A673 (cell line): ENCODE data around the gene CDC6. TPM values are rescaled to one million over a fixed set of nuclear protein-coding genes. Genes with fewer than 3 reads are reported as not detected.

Experiments used
- BruUV-seq: library from RNA; stranded (reverse); fragments of 400-500 nt; replicated peaks from 2 replicates; lab custom pipeline; 2021; lab: Mats Ljungman, UMichigan
- CTCF ChIA-PET: fragments of 300-600 bp; sonication (Branson Sonifier 250); formaldehyde crosslinking; loops from one replicate; lab custom pipeline; 2022; ENCODE audit warnings: antibody characterized with exemption; lab: Charles Lee
- POLR2A ChIA-PET: fragments of 300-600 bp; sonication (Branson Sonifier 250); formaldehyde crosslinking; loops from one replicate; lab custom pipeline; 2022; ENCODE audit warnings: antibody characterized with exemption; ENCODE audit not compliant: low non-redundant PET; lab: Charles Lee
- DNase-seq: peaks from one replicate; pipeline ENCODE4 v3.0.0-alpha.2; 2015; ENCODE audit warnings: low spot score
- H3K27ac ChIP-seq: fragments of 200-600 bp; sonication (generic); 2 replicates; pipeline ENCODE4 v1.5.1; 2016; ENCODE audit warnings: mixed run types, low read depth, mild to moderate bottlenecking, mixed read lengths, antibody characterized with exemption, low read length; ENCODE audit not compliant: poor library complexity, severe bottlenecking
- H3K27me3 ChIP-seq: fragments of 200-600 bp; sonication (generic); replicated peaks from 2 replicates; pipeline ENCODE4 v1.6.1; 2017; ENCODE audit warnings: mixed run types, low read depth, mild to moderate bottlenecking, mixed read lengths, antibody characterized with exemption, low read length; ENCODE audit not compliant: insufficient read depth, poor library complexity
- H3K36me3 ChIP-seq: fragments of 200-600 bp; sonication (generic); 2 replicates; pipeline ENCODE4 v1.6.1; 2016; ENCODE audit warnings: mixed run types, mild to moderate bottlenecking, mixed read lengths, antibody characterized with exemption, low read length; ENCODE audit not compliant: insufficient read depth, poor library complexity, severe bottlenecking
- H3K4me1 ChIP-seq: fragments of 200-600 bp; sonication (generic); 2 replicates; pipeline ENCODE4 v1.6.1; 2017; ENCODE audit warnings: mixed run types, mild to moderate bottlenecking, mixed read lengths, antibody characterized with exemption, low read length; ENCODE audit not compliant: insufficient read depth, poor library complexity, severe bottlenecking
- H3K4me3 ChIP-seq: fragments of 200-600 bp; sonication (generic); 2 replicates; pipeline ENCODE4 v1.5.1; 2016; ENCODE audit warnings: low read depth, mixed run types, mild to moderate bottlenecking, mixed read lengths, low read length; ENCODE audit not compliant: poor library complexity, severe bottlenecking
- H3K9me3 ChIP-seq: fragments of 200-600 bp; sonication (generic); 2 replicates; pipeline ENCODE4 v1.6.1; 2016; ENCODE audit warnings: mixed run types, low read depth, mild to moderate bottlenecking, mixed read lengths, antibody characterized with exemption, low read length; ENCODE audit not compliant: poor library complexity, severe bottlenecking
- CTCF ChIP-seq: fragments of 300-800, 200-600 bp; sonication (generic); conservative IDR thresholded peaks from 2 replicates; pipeline ENCODE4 v1.5.1; 2017; ENCODE audit warnings: low read depth, mild to moderate bottlenecking, antibody characterized with exemption, low read length, moderate library complexity, mixed read lengths
- EZH2 ChIP-seq: fragments of 200-600 bp; sonication (generic); IDR thresholded peaks from 2 replicates; pipeline ENCODE4 v1.6.1; 2017; ENCODE audit warnings: borderline replicate concordance, low read depth, mild to moderate bottlenecking, mixed read lengths, antibody characterized with exemption, low read length; ENCODE audit not compliant: poor library complexity, severe bottlenecking
- intact Hi-C: fragments of 100-400 bp; cut with micrococcal nuclease; formaldehyde crosslinking; loops from one replicate; pipeline ENCODE4 v1.10.0; 2022; ENCODE audit not compliant: unreplicated experiment
- total RNA-seq: library from RNA; stranded (reverse); gene quantifications from 2 replicates; pipeline ENCODE4 v1.2.3, GENCODE V29; 2021

The CDC6 gene
- total RNA-seq, 1 experiment from 2014 or later, result 85.7 TPM

GRCh38 chr17:40344421-40345160 is 56.9 kb downstream of the CDC6 start:
- no TSS peak for BruUV-seq
- Histone ChIP-seq H3K36me3 (no peaks in the 10 kb centered on the region), H3K27ac (peak overlapping the region; percentile 65), H3K4me1 (peaks cover 52% of the 10 kb centered on the region), H3K9me3 (no peaks in the 10 kb centered on the region), H3K27me3 (no peaks in the 10 kb centered on the region), H3K4me3 (peak overlapping the region; percentile 63)
- DNase-seq, result no peak
- no peak for TF ChIP-seq CTCF
- no peak for TF ChIP-seq EZH2
- CTCF ChIA-PET, result interaction anchor here (0.5 kb wide), 1 partner anchor 230 kb away, joined by 4 read pairs; no protein-coding TSS in a partner anchor
- POLR2A ChIA-PET, result no interaction called here
- intact Hi-C loops, result no loop called here

GRCh38 chr17:40345161-40345993 is 57.7 kb downstream of the CDC6 start:
- H3K36me3 ChIP-seq, result no peaks in the 10 kb centered on the region
- ChIA-PET CTCF (interaction anchor here (0.6 kb wide), 2 partner anchors 28 to 60 kb away, joined by 5 read pairs; no protein-coding TSS in a partner anchor), POLR2A (no interaction called here)
- peaks cover 60% of the 10 kb centered on the region for H3K4me1 ChIP-seq
- BruUV-seq, result no TSS peak
- peak overlapping the region; percentile 63 for H3K4me3 ChIP-seq
- H3K9me3 ChIP-seq, result no peaks in the 10 kb centered on the region
- peak; percentile 65 for DNase-seq
- intact Hi-C loops, result no loop called here
- TF ChIP-seq EZH2, result no peak
- TF ChIP-seq CTCF, result no peak
- no peaks in the 10 kb centered on the region for H3K27me3 ChIP-seq
- peak overlapping the region; percentile 65 for H3K27ac ChIP-seq

GRCh38 chr17:40345994-40346764 is 58.5 kb downstream of the CDC6 start:
- DNase-seq, result no peak

More at GRCh38 chr17:40345994-40346764, 58.5 kb downstream of the CDC6 start:
- CTCF ChIA-PET, result interaction anchor here (0.6 kb wide), 2 partner anchors 29 to 59 kb away, joined by 5 read pairs; no protein-coding TSS in a partner anchor
- no peaks in the 10 kb centered on the region for H3K36me3 ChIP-seq
- no TSS peak for BruUV-seq
- intact Hi-C loops, result no loop called here
- TF ChIP-seq EZH2, result no peak
- no peak for TF ChIP-seq CTCF
- POLR2A ChIA-PET, result no interaction called here
- no peaks in the 10 kb centered on the region for H3K9me3 ChIP-seq
- H3K27me3 ChIP-seq, result no peaks in the 10 kb centered on the region
- peak overlapping the region; percentile 65 for H3K27ac ChIP-seq
- peaks cover 68% of the 10 kb centered on the region for H3K4me1 ChIP-seq
- peak overlapping the region; percentile 63 for H3K4me3 ChIP-seq
